Putamen (tissue), 1 donor: ENCODE results near the gene GLO1.

Source experiments
- DNase-seq: peaks from one replicate; pipeline ENCODE4 v3.0.0-alpha.2; 2016; ENCODE audit warnings: low spot score

GLO1 gene

DNA sequence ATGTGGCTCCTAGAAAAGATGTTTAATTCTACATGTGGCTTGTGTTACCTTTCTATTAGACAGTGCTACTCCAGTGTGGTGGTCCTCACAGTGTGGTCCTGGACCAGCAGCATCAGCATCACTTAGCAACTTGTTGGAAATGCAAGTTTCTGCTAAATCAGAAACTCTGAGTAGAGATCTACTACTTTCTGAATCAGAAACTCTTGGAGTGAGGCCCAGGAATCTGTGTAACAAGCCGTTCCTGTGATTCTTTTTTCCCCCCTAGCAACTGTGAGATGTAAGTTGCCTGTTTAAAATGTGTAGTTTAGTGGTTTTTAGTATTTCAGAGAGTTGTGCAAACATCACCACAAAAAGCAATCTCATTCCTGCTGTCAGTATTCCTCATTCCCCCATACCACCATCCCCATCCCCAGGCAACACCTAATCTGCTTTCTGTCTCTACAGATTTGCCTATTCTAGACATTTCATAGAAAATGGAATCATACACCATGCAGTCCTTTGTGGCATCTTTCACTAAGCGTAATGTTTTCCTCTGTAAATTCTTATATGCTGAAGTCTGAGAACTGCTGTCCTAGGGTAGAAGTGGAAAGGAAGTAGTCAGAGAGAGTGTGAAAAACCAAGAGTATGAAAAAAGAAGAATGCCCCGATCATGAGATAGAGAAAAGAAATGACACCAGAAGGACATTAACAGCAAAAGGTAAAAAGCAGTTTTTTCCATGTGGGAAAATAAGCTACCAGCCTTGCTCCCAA is 44.4 kb downstream of the GLO1 start:
- DNase-seq, result no peak

DNA sequence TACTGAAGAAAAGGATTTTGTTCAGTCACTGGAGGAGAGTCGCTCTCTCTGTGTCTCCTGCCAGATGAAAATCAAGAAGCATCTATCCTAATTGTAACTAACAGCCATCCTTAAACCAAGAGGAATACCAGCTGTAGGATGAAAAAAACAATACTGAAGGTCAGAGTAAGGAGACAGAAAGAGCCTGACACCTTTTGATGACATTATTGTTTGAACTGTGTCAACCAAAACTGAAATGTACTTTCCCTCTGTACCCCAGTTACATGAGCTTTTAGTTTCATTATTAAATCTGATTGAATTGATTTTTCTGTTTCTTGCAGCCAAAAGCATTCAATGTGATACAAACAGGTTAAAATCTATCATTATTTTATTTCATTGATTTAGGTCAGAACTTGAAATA is 46.0 kb downstream of the GLO1 start:
- DNase-seq, result no peak

DNA sequence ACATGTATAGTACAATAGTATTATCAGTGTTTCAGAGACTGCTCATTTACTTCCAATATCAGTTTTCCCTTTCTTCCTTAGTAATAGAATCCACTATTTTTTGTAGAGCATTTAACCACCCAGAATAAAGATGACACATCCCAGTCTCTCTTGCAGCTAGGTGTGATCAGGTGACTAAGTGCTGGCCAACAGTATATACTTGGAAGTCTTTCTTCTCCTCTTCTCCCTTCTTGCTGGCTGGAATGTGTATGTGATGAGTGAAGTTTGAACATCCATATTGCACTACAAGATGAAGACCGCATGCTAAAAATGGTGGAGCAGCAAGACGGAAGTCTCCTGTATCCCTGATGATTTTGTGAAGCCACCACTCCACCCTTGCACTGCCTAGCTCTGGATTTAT is 48.7 kb downstream of the GLO1 start:
- no peak for DNase-seq

DNA sequence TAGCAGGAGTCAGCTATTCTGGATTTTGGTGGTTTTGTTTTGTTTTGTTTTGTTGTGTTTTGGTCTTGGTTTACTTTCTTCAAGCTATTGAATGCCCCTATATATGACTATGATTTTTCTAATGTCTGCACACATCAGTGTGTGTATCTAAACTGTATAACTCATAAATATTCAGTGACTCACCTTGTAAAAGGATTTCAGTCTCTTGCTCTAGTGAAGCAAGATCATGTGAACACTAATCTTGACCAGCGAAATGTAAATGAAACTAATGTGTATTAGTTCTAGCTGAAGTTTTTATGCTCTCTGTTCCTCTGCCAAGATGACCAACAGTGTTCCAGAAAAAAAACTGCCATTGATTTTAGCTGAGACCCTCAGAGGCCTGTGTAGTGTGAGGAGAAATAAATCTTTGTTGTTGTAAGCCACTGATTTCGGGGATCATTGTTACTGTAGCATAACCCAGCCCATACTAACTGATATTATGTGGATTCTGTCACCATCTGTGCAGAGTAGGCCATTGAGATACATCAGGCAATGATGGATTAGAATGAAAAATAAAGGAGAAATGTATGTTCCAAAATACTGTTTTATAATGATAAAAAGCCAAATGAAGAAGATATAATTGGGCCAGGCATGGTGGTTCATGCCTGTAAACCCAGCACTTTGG is 51.7 kb downstream of the GLO1 start:
- DNase-seq, result no peak

DNA sequence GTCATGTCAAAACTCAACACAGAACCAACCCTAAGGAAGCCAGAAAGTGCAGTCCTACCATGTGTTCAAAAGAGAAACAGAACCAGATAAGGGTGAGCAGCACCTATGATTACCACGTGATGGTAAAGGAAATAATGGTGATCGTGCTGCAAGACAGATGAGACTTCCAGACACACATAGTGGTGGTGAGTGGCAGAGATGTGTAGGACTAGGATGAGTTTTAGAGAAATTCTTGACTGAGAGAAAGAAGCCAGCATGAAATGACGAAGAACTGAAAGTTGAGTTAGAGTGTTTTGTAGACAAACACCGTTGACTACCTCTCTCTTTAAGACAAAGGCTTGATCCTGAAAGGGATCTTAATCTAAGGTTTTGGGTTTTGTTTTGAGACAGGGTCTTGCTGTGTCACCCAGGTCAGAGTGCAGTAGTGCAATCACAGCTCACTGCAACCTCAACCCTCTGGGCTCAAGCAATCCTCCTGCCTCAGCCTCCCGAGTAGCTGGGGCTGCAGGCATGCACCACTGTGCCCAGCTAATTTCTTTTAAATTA is 52.7 kb downstream of the GLO1 start:
- DNase-seq, result no peak

DNA sequence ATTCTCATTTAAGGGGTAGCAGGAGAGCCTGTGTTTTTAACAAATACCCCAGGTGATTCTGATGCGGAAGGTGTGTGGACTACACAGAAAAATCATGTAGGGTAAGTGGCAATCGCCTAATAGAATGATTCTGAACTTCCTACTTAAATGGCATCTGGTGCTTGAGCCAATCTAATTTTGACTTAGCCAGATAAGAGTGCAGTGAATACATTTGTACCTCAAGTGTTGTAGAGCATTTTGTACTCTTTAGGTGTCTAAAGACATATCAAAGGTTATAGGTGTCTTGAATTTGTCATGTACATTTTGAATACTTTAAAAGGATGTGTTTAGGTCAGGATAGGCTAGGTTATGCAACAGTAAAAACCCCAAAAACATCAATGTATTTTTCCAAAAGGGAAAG is 53.2 kb downstream of the GLO1 start:
- no peak for DNase-seq

DNA sequence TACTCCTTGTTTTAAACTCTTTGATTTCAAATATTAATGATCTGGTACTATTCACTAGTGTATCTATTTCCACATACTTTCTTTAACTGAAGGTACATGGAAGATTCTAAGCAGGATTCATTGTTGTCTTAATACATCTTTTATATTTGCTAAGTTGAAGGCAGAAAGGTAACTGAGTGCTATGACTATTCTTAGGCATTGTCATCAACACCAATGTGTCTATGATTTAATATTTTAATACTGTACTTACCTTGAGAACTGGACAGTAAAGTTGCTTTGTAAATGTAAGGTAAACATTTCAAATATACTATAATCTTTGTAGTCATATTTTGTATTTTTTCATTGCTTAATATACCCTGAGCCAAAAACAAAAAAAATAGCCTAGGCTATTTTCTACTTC is 54.3 kb downstream of the GLO1 start:
- DNase-seq, result no peak

DNA sequence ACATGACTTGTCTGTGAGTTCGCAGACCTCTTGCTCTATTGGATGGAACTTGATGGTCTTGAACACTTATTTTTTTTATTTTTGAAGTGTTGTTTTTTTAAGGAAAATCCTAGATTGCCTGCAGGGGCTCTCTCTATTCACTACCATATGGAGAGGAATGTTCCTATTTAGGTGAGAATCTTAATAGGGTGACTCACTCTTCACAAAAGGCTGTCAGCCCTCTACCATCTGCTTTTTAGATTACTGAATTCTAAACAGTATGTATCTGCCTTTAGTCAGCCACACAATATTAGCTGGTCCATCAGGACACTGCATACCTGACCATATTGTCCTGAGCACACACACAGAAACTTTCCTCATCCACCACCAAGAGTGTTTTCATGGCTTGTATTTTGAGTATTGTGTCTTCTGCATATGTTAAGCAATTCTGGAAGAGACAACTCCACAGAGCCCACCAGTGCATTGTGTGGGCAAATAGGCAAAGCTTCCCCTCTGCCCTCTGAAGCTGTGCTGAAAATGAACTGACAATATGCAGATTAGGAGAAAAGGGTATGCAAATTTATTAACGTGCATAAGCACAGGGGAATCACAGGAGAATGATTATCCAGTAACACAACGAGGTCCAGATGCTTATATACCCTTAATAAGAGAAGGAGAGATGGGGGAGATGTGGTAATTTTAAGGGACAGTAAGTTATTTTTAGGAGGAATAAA is 56.6 kb downstream of the GLO1 start:
- DNase-seq, result no peak

DNA sequence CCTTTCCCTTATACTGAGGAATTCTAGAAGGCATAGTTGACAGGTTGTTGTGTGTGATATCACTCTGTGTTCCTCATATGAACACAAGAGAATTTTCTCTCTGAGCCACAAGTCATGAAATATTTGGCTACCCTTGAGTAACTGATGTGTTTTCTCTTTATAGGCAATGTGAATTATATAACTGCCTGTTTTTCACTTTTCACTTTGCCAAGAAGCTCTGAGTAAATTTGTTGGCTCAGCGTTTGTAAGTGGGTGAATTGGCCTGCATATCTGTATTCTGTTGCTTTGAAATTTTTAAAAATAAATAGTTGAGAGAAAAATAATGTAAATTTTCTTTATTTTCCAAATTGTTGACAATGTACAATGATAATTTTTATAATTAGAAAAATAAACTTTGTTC is 58.0 kb downstream of the GLO1 start:
- no peak for DNase-seq

DNA sequence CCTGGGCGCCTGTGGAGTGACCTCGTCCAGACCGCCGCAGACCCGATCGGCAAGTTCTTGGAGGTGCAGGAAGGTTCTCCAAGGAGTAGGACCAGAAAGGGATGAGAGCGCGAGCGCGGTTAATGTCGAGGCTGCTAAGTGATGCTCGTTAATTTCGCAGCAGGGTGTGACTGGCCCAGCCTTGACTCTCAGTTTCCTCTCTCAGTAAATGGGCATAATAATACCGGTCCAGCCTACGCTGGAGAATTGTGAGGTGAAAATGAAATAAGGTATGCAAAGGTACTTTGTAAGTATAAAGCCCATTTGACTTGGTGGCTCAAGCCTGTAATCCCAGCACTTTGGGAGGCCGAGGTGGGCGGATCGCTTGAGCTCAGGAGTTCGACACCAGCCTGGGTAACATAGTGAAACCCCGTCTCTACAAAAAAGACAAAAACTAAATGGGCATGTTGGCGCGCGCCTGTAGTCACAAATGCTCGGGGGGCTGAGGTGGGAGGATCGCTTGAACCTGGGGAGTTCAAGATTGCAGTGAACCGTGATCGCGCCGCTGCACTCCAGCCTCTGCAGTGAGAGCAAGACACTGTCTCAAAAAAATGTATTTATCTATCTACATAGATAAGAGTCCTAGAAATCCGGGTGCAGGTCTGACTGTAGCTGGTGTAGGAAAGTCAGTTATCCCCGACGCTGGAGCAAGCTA is 62.6 kb downstream of the GLO1 start:
- no peak for DNase-seq

DNA sequence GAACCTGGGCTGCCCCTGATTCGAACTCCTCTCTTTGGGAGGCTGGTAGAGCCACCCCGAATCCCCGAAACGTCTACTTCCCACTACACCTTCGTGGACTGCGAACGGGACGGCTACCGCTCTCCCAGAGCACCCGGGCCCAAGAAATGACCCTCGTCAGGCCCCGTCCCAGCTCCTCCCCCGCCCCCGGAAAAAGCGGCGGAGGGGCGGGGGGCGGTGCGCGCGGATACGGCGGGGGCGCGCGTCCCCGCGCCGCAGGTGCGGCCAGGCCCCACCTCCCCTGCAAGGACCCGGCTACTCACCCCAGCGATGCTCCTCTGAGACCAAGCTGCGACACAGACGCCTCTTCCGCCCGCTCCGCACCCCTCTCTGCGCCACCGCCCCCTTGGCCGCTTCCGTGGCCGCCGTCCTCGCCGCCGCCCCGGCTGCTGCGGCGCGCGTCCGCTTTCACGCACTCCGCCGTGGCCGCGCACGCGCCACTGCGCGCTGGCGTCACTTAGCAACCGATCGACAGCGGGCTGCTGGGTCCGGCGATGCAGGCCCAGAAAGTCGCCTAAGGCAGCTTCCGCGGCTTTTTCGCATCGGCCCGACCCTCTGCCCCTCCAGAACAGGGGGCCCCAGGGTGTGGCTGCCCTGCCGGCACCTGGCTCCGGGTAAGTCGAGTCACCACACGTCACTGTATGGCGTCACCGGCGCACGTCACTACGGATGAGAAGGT is 63.3 kb downstream of the GLO1 start, which contains the start of gene BTBD9:
BTBD9 (minus strand) TSS at position 432 of the 718 bp plus-strand sequence.
- peak; percentile 85 for DNase-seq

DNA sequence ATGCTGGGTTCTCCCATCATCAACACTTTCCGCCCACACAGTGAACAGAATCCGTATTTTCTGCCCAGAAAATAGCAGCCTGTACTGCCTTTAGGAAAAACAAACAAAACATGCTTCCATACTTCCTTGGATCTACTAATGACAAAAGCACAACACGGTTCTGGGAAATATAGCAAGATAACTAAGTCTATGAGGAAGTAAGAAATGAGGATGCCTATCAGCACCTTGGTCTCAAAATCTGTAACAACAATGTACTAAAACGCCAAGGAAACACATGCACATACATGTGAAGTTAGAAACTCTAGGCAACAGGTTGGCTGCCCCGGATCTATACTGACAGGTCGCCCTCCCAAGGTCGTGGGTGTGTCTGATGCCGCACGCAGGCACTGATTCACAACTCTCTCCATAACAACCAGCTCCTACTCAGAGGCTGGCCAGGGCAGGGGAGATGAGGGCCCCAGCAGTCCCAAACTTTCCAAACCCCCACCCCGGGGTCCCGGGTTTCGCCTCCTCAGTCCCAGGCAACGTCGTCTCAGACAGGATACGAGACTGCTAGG is 63.9 kb downstream of the GLO1 start:
- DNase-seq, result peak; percentile 41

DNA sequence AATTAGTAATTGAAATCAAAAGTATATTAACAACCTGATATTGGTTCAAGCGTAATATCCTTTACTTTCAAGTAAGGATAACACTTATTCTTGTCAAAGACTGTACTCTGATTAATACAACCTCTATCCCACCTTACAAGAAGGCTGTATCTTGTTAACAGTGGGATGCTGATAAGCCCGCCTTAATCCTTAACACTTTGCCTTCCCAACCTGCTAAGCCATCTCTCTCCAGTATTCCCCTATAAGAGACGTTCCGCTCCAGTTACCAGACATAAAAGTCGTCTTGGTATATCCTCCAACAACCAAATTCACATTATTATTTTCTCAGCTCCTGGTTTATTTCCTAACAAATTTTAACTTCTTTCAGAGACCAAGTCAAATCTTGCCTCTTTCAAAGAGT is 65.2 kb downstream of the GLO1 start:
- DNase-seq, result no peak

DNA sequence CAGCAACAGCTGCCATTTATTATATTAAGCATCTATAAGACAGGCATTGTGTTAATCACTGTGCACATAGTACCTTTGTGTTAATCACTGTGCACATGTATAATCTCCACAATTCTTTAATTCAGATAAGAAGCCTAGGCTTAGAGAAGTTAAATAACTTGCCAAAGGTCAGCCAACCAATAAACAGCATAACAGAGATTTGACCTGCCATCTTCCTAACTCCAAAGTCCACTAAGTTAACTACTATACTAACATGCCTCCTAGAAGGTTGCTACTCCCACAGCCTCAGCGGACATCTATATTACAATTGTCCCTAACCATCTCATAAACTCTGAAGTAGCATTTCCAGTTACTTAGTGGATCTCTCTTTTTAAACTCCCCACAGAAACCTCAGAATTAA is 66.9 kb downstream of the GLO1 start:
- no peak for DNase-seq

DNA sequence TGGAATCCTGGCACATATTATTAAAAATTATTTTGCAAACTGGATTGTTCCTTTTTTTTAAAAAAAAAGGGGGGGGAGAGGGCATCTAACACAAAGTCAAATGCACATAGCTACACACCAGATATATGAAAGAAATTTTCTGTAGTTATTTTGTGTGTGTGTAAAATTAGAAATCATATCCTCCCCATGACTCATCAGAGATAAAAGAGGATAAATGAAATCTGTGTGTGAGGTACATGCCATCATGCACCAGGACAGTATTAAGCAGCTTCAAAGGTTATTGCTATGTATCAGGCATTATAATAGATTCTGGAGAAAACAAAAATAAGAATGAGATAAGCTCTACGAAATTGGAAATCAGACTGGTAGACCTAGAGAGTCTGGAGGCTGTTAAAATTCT is 68.4 kb downstream of the GLO1 start:
- DNase-seq, result no peak

DNA sequence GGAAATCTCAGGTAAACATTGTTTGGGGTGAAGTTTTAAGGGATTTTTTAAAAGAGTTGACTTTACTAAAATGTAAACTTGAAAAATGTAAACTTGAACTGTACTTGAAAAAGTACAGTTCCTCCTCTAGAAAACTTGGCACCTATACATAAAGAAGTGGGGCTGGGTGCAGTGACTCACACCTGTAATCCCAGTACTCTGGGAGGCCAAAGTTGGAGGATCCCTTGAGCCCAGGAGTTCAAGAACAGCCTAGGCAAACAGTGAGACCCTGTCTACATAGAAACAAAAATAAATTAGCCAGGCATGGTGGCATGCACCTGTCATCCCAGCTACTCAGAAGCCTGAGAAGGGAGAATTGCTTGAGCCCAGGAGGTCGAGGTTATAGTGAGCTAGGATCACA is 70.5 kb downstream of the GLO1 start:
- DNase-seq, result no peak

DNA sequence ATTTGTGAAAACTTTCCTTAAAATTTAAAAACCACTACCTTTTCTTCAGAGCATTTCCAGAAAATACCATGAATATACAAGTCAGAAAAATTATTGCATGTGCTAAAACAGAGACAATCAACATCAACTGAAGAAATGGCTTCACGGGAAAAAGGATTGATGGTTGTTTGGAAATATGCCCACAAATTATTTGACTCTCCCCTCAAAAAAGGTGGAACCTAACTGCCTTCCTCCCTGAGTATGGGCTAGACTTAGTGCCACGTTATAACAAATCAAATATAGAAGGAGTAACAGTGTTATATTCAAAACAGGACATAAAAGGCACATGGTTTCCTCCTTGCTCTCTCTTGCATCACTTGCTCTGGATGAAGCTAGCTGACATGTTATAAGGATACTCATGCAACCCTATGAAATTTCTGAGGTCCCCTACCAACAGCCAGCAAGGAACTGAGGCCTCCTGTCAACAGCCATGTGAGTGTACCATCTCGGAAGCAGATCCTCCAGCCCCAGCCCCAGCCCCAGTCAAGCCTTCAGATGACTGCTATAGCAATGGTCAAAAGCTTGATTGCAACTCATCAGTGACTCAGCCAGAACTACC is 71.7 kb downstream of the GLO1 start:
- no peak for DNase-seq
